SK-N-SH treated with all-trans-retinoic acid at 6 μM for 48 hours (cell line): Measurements from ENCODE around the gene TECTB.

Source experiments
- ATAC-seq: fragments of 200-7000 bp; cut with Tn5 transposase; 3 replicates; pipeline ENCODE4 v1.9.1; 2020; ENCODE audit warnings: mild to moderate bottlenecking, moderate library complexity
- ARNTL ChIP-seq: fragments of 450-650 bp; formaldehyde crosslinking; IDR thresholded peaks from 2 replicates; pipeline ENCODE4 v1.5.0; 2020; ENCODE audit warnings: low read depth, mild to moderate bottlenecking, moderate library complexity, borderline replicate concordance
- CREB5 ChIP-seq: fragments of 250-450 bp; sonication (Bioruptor Pico); IDR thresholded peaks from 2 replicates; pipeline ENCODE4 v1.5.1; 2020; ENCODE audit warnings: low read depth, mild to moderate bottlenecking, moderate library complexity
- CSDC2 ChIP-seq: fragments of 250-450 bp; sonication (Bioruptor Pico); IDR thresholded peaks from 2 replicates; pipeline ENCODE4 v1.5.0; 2020; ENCODE audit warnings: mild to moderate bottlenecking, moderate library complexity
- ESRRG ChIP-seq: fragments of 250-450 bp; sonication (Bioruptor Pico); IDR thresholded peaks from 2 replicates; pipeline ENCODE4 v1.6.1; 2021; ENCODE audit warnings: mild to moderate bottlenecking
- GLIS3 ChIP-seq: fragments of 250-450 bp; sonication (Bioruptor Pico); IDR thresholded peaks from 2 replicates; pipeline ENCODE4 v1.5.0; 2020; ENCODE audit warnings: mild to moderate bottlenecking, moderate library complexity
- ISL1 ChIP-seq: fragments of 250-450 bp; sonication (Bioruptor Pico); IDR thresholded peaks from 2 replicates; pipeline ENCODE4 v2.1.2; 2022; ENCODE audit warnings: mild to moderate bottlenecking, moderate library complexity
- OSR1 ChIP-seq: fragments of 250-450 bp; sonication (Bioruptor Pico); IDR thresholded peaks from 2 replicates; pipeline ENCODE4 v1.8.0; 2022; ENCODE audit warnings: moderate library complexity, mild to moderate bottlenecking, inconsistent platforms
- PATZ1 ChIP-seq: fragments of 250-450 bp; sonication (Bioruptor Pico); IDR thresholded peaks from 2 replicates; pipeline ENCODE4 v1.8.0; 2020; ENCODE audit warnings: mild to moderate bottlenecking, moderate library complexity, borderline replicate concordance
- PPARA ChIP-seq: fragments of 250-450 bp; sonication (Bioruptor Pico); IDR thresholded peaks from 2 replicates; pipeline ENCODE4 v1.5.0; 2020; ENCODE audit warnings: mild to moderate bottlenecking, borderline replicate concordance
- RARB ChIP-seq: fragments of 250-450 bp; sonication (Bioruptor Pico); IDR thresholded peaks from 2 replicates; pipeline ENCODE4 v1.8.0; 2021; ENCODE audit warnings: mild to moderate bottlenecking, moderate library complexity
- SNAI2 ChIP-seq: fragments of 250-450 bp; sonication (Bioruptor Pico); IDR thresholded peaks from 2 replicates; pipeline ENCODE4 v1.5.0; 2020; ENCODE audit warnings: mild to moderate bottlenecking, moderate library complexity
- TCF4 ChIP-seq: fragments of 250-450 bp; sonication (Bioruptor Pico); IDR thresholded peaks from 2 replicates; pipeline ENCODE4 v1.8.0; 2021; ENCODE audit warnings: mild to moderate bottlenecking, moderate library complexity, borderline replicate concordance
- TOX ChIP-seq: fragments of 250-450 bp; sonication (Bioruptor Pico); IDR thresholded peaks from 2 replicates; pipeline ENCODE4 v1.8.0; 2021; ENCODE audit warnings: mild to moderate bottlenecking, moderate library complexity, borderline replicate concordance
- ZFP3 ChIP-seq: fragments of 250-450 bp; sonication (Bioruptor Pico); IDR thresholded peaks from 2 replicates; pipeline ENCODE4 v1.5.0; 2020; ENCODE audit warnings: mild to moderate bottlenecking, moderate library complexity
- ZFP30 ChIP-seq: fragments of 450-650 bp; formaldehyde crosslinking; IDR thresholded peaks from 2 replicates; pipeline ENCODE4 v1.5.0; 2022; ENCODE audit warnings: mild to moderate bottlenecking, moderate library complexity
- ZNF70 ChIP-seq: fragments of 450-650 bp; formaldehyde crosslinking; IDR thresholded peaks from 2 replicates; pipeline ENCODE4 v1.5.0; 2020; ENCODE audit warnings: mild to moderate bottlenecking, moderate library complexity

The TECTB gene

DNA sequence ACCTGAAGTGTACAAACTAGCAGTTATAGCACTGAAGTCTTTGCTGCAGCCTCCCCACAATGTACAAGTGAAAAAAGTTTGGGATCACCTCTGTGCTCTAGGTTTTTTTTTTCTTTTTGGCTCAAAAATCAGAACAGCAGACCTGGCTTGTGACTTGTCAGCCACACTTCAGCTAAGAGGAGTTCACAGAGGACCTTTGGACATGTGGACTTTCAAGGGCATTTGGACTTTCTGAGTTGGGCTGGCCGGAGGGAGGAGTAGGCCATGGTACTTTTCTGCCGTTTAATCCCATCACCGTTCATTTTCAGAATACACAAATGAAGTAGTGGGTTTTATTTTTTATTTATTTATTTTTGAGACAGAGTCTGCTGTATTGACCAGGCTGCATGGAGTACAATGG lies 68.8 kb downstream of the TECTB start (continued):
- TF ChIP-seq PATZ1 (CRISPR knock-in tag) (no peak), PPARA (no peak), ZFP3 (CRISPR knock-in tag) (no peak), ZNF70 (no peak), CREB5 (CRISPR knock-in tag) (no peak), TOX (CRISPR knock-in tag) (no peak)

GRCh38 chr10:112353046-112353445 lies 69.8 kb downstream of the TECTB start:
- TF ChIP-seq ZFP3 (CRISPR knock-in tag) (no peak), ESRRG (no peak), TOX (CRISPR knock-in tag) (no peak), CREB5 (CRISPR knock-in tag) (no peak), OSR1 (CRISPR knock-in tag) (no peak), TCF4 (CRISPR knock-in tag) (no peak), SNAI2 (no peak), GLIS3 (CRISPR knock-in tag) (no peak), RARB (CRISPR knock-in tag) (no peak), ARNTL (no peak), ZFP30 (CRISPR knock-in tag) (no peak), PPARA (no peak), CSDC2 (CRISPR knock-in tag) (no peak), ISL1 (no peak)
- no peak for ATAC-seq
